Mesothelial cell of epicardium (in vitro differentiated cells): ENCODE results near the gene REEP1. TPM values are rescaled to one million over a fixed set of nuclear protein-coding genes. Genes with fewer than 3 reads are reported as not detected.
"Not testable (repeated sequence)": the region's sequence is repeated elsewhere in the genome, so short reads cannot be mapped to it uniquely, and the experiment has no call there.

Experiments used
- DNase-seq, 2 experiments: peaks; one replicate each; pipeline ENCODE4 v3.0.0; 2021; ENCODE audit warnings: low spot score in 2 of 2; ENCODE audit not compliant: unreplicated experiment in 2 of 2
- H3K27ac Mint-ChIP-seq: 2 replicates; pipeline ENCODE4 v1.8.0; 2021; ENCODE audit warnings: mixed read lengths
- H3K27me3 Mint-ChIP-seq: 2 replicates; pipeline ENCODE4 v1.8.0; 2021; ENCODE audit warnings: low read depth, mixed read lengths
- H3K36me3 Mint-ChIP-seq: 2 replicates; pipeline ENCODE4 v1.8.0; 2021; ENCODE audit warnings: mixed read lengths
- H3K4me1 Mint-ChIP-seq: 2 replicates; pipeline ENCODE4 v1.8.0; 2021; ENCODE audit warnings: mixed read lengths
- H3K4me3 Mint-ChIP-seq: 2 replicates; pipeline ENCODE4 v1.8.0; 2021; ENCODE audit warnings: mild to moderate bottlenecking, moderate library complexity, mixed read lengths
- H3K9me3 Mint-ChIP-seq: 2 replicates; pipeline ENCODE4 v1.8.0; 2021; ENCODE audit warnings: mixed read lengths
- total RNA-seq: library from RNA; stranded (reverse); gene quantifications from 3 replicates; pipeline ENCODE4 v1.2.1, GENCODE V29; 2021
- TF ChIP-seq, protein P1 (sequence below): fragments of 200-600 bp; sonication (generic); IDR thresholded peaks from one replicate; pipeline ENCODE4 v1.5.0; 2021; ENCODE audit warnings: antibody characterized with exemption; ENCODE audit not compliant: unreplicated experiment

The REEP1 gene
- total RNA-seq, 1 donor from 2014 or later = 1.9 TPM

DNA sequence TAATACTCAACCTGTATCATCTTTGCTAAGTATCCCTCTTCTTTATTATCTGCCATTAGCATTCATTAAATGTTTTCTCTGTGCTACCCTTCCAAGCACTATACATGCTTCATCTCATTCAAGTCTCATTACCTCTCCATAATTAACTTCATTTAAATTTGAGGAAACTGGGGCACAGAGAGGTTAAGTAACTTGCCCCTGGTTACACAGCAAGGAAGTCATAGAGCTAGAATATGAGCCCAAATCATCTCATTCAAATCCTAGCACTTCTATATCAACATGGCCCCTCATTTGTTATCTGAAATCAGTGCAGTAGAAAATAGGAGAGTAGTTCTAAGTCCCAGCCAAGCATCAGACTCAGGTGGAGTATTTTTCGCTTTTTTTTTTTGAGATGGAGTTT, 133.8 kb downstream of the REEP1 start:
- H3K9me3 Mint-ChIP-seq = no peaks in the 10 kb centered on the region
- H3K4me3 Mint-ChIP-seq = no peak overlapping the region
- TF ChIP-seq, protein P1, sequence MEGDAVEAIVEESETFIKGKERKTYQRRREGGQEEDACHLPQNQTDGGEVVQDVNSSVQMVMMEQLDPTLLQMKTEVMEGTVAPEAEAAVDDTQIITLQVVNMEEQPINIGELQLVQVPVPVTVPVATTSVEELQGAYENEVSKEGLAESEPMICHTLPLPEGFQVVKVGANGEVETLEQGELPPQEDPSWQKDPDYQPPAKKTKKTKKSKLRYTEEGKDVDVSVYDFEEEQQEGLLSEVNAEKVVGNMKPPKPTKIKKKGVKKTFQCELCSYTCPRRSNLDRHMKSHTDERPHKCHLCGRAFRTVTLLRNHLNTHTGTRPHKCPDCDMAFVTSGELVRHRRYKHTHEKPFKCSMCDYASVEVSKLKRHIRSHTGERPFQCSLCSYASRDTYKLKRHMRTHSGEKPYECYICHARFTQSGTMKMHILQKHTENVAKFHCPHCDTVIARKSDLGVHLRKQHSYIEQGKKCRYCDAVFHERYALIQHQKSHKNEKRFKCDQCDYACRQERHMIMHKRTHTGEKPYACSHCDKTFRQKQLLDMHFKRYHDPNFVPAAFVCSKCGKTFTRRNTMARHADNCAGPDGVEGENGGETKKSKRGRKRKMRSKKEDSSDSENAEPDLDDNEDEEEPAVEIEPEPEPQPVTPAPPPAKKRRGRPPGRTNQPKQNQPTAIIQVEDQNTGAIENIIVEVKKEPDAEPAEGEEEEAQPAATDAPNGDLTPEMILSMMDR = no peak
- H3K27ac Mint-ChIP-seq = no peak overlapping the region
- H3K4me1 Mint-ChIP-seq = peaks cover 20% of the 10 kb centered on the region
- peaks cover 11% of the 10 kb centered on the region for H3K36me3 Mint-ChIP-seq
- DNase-seq = no peak
- H3K27me3 Mint-ChIP-seq = no peaks in the 10 kb centered on the region

DNA sequence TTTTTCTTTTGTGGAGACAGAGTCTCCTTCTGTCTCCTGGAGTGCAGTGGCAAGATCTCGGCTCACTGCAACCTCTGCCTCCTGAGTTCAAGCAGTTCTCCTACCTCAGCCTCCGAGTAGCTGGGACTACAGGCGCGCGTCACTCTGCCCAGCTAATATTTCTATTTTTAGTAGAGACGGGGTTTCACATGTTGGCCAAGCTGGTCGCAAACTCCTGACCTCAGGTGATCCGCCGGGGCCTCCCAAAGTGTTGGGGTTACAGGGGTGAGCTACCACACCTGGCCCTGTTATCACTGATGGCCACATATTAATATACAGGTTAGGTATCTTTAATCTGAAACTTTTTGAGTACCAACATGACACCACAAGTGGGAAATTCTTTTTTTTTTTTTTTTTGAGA, 134.7 kb downstream of the REEP1 start:
- H3K4me3 Mint-ChIP-seq = no peak overlapping the region

DNA sequence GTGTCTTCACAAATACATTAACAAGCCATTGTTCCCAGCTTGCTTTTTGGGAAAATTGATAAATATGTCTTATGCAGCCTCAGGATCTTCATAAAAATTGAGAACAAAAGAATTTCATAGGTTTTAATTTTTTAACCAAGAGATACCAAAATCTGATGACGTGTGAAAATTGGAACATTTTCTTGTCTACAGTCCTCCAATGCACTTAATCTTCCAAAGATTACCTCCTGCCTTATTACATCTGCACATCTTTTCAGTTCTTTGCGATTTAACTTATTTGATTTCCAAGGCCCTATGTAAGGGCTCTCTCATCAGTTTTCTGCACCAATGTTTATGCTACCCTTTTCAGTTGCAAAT, 135.1 kb downstream of the REEP1 start:
- Mint-ChIP-seq H3K4me3 (no peak overlapping the region), H3K27ac (peak overlapping the region; percentile 49), H3K27me3 (no peaks in the 10 kb centered on the region), H3K9me3 (no peaks in the 10 kb centered on the region), H3K36me3 (peaks cover 7% of the 10 kb centered on the region), H3K4me1 (peaks cover 20% of the 10 kb centered on the region)
- TF ChIP-seq, protein P1 = no peak
- DNase-seq = no peak

More for the DNA sequence above, 134.7 kb downstream of the REEP1 start:
- H3K27ac Mint-ChIP-seq = no peak overlapping the region
- peaks cover 20% of the 10 kb centered on the region for H3K4me1 Mint-ChIP-seq
- peaks cover 7% of the 10 kb centered on the region for H3K36me3 Mint-ChIP-seq
- DNase-seq = no peak
- TF ChIP-seq, protein P1 = no peak
- no peaks in the 10 kb centered on the region for H3K27me3 Mint-ChIP-seq
- no peaks in the 10 kb centered on the region for H3K9me3 Mint-ChIP-seq

DNA sequence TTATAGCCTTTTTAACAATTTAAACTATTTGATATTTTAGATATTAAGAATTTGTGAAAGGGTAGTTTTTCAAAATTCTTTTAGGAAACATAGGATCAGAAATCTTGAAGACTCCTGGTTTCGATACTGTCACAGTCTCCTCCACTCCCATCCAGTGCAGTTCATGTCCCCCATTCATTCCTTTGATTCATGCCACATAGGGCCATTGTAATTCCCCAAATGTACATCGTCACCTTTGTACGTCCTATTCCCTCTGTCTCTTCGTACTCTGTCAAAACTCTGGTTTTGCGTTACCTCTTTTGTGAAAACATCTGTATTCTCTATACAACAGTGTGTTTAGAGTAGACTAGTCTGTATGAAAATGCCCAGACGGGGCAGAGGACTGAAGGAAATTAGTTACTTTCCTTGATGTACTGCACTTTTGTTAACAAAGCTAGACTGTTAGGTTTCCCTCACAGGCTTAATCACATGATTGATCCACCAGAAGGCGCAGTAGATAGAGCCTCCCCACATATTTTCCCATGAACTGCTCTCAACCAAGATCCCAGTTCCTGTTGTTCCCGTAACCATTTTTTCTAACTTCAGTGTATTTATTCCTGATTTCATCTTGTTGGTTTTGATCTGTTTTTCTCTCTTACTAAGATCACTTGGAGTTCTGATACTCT, 135.6 kb downstream of the REEP1 start:
- H3K27me3 Mint-ChIP-seq = no peaks in the 10 kb centered on the region
- TF ChIP-seq, protein P1 = no peak
- peak overlapping the region; percentile 49 for H3K27ac Mint-ChIP-seq
- H3K4me1 Mint-ChIP-seq = peaks cover 23% of the 10 kb centered on the region
- no peak overlapping the region for H3K4me3 Mint-ChIP-seq
- no peaks in the 10 kb centered on the region for H3K9me3 Mint-ChIP-seq
- peaks cover 4% of the 10 kb centered on the region for H3K36me3 Mint-ChIP-seq
- DNase-seq = no peak

DNA sequence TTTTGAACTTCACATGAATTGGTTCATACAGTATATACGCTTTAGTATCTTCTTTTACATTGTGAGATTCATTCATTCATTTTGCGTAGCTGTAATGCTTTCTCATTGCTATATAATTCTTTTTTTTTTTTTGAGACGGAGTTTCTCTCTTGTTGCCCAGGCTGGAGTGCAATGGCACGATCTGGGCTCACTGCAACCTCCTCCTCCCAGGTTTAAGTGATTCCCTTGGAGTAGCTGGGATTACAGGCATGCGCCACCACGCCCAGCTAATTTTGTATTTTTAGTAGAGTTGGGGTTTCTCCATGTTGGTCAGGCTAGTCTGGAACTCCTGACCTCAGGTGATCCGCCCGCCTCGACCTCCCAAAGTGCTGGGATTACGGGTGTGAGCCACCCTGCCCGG, 136.9 kb downstream of the REEP1 start:
- Mint-ChIP-seq H3K4me1 (peaks cover 31% of the 10 kb centered on the region), H3K4me3 (peak overlapping the region; percentile 66), H3K27ac (peak overlapping the region; percentile 10)
- DNase-seq, H3K36me3 Mint-ChIP-seq, H3K27me3 Mint-ChIP-seq, H3K9me3 Mint-ChIP-seq: not testable (repeated sequence)

DNA sequence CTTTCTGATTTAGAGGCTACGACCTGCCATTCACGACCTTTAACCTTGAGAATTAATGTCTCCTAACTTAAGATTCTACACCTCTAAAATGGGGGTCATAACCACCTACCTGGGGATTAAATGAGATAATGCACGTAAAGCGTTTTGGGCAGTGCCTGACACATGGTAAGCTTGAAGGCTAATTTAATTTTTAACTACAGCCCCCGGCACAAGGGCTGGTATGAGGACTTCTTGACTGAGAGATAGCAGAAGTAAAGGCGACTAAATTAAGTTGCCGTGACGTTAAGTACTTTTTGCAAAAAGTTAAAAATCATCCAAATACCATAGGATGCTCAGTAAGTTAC, 137.6 kb downstream of the REEP1 start:
- DNase-seq = no peak
- Mint-ChIP-seq H3K9me3 (no peaks in the 10 kb centered on the region), H3K27me3 (no peaks in the 10 kb centered on the region), H3K36me3 (no peaks in the 10 kb centered on the region), H3K27ac (peak overlapping the region; percentile 94), H3K4me1 (peaks cover 36% of the 10 kb centered on the region), H3K4me3 (peak overlapping the region; percentile 99)
- TF ChIP-seq, protein P1 = no peak
